Keratinocyte (primary cell): ENCODE data around the gene HSD11B1L. TPM values are rescaled to one million over a fixed set of nuclear protein-coding genes. Genes with fewer than 3 reads are reported as not detected.

ENCODE experiments used
- DNase-seq: peaks from one replicate; pipeline ENCODE4 v3.0.0-alpha.2; 2011; ENCODE audit warnings: low read depth, missing footprints, low spot score
- FAIRE-seq: peaks from 2 replicates; lab custom pipeline; 2011; peaks lifted over from hg19 to GRCh38; lab: Jason Lieb, UNC
- H2AFZ ChIP-seq: 2 replicates; pipeline ENCODE4 v1.6.0; 2012; ENCODE audit warnings: low read length, control low read depth, inconsistent platforms; ENCODE audit not compliant: control insufficient read depth
- H3K27ac ChIP-seq: 2 replicates; pipeline ENCODE4 v1.5.1; 2011; ENCODE audit warnings: low read length; ENCODE audit not compliant: control insufficient read depth, insufficient read depth
- H3K27me3 ChIP-seq: 3 replicates; pipeline ENCODE4 v1.6.0; 2011; ENCODE audit warnings: low read length; ENCODE audit not compliant: control insufficient read depth, insufficient read depth; ENCODE audit errors: extremely low read depth
- H3K36me3 ChIP-seq, 2 experiments: 2 replicates in 1 of 2; 3 replicates in 1 of 2; pipeline ENCODE4 v1.5.1; 2011; ENCODE audit warnings: low read length in 2 of 2, mild to moderate bottlenecking in 1 of 2; ENCODE audit not compliant: control insufficient read depth in 2 of 2, insufficient read depth in 2 of 2; ENCODE audit errors: extremely low read depth in 1 of 2
- H3K4me1 ChIP-seq: 3 replicates; pipeline ENCODE4 v1.5.1; 2011; ENCODE audit warnings: low read length; ENCODE audit not compliant: control insufficient read depth, insufficient read depth; ENCODE audit errors: extremely low read depth
- H3K4me2 ChIP-seq: 3 replicates; pipeline ENCODE4 v1.6.0; 2011; ENCODE audit warnings: low read depth, low read length; ENCODE audit not compliant: control insufficient read depth, insufficient read depth; ENCODE audit errors: extremely low read depth
- H3K4me3 ChIP-seq, 3 experiments: fragments of 200-600 bp in 1 of 3; sonication (generic) in 1 of 3; 2 replicates in 2 of 3; 3 replicates in 1 of 3; pipeline ENCODE4 v1.5.1; 2011 to 2016; ENCODE audit warnings: low read length in 3 of 3, mild to moderate bottlenecking in 3 of 3, control low read depth in 2 of 3, inconsistent platforms in 1 of 3, low read depth in 1 of 3, mixed read lengths in 1 of 3, mixed run types in 1 of 3, moderate library complexity in 1 of 3; ENCODE audit not compliant: control insufficient read depth in 2 of 3, insufficient read depth in 2 of 3; ENCODE audit errors: extremely low read depth in 1 of 3
- H3K79me2 ChIP-seq: 2 replicates; pipeline ENCODE4 v1.6.0; 2012; ENCODE audit warnings: low read length; ENCODE audit not compliant: control insufficient read depth, insufficient read depth
- H3K9ac ChIP-seq: 3 replicates; pipeline ENCODE4 v1.6.0; 2011; ENCODE audit warnings: low read length; ENCODE audit not compliant: control insufficient read depth, insufficient read depth; ENCODE audit errors: extremely low read depth
- H3K9me1 ChIP-seq: 3 replicates; pipeline ENCODE4 v1.6.0; 2011; ENCODE audit warnings: low read length; ENCODE audit not compliant: control insufficient read depth, insufficient read depth; ENCODE audit errors: extremely low read depth
- H3K9me3 ChIP-seq: 2 replicates; pipeline ENCODE4 v1.5.1; 2012; ENCODE audit warnings: low read depth, low read length; ENCODE audit not compliant: control insufficient read depth
- H4K20me1 ChIP-seq: 3 replicates; pipeline ENCODE4 v1.6.0; 2011; ENCODE audit warnings: low read length; ENCODE audit not compliant: control insufficient read depth, insufficient read depth; ENCODE audit errors: extremely low read depth
- EZH2 ChIP-seq: IDR thresholded peaks from one replicate; pipeline ENCODE4 v1.6.1; 2012; ENCODE audit warnings: inconsistent platforms, mild to moderate bottlenecking, low read length, moderate library complexity
- dilution Hi-C: fragments of 300-500 bp; cut with MboI; formaldehyde crosslinking; loops from one replicate; pipeline ENCODE4 v1.7.0; 2020; ENCODE audit warnings: low sequenced_read_pairs; ENCODE audit not compliant: extremely low pct_ligation_motif_present
- polyA plus RNA-seq, 5 experiments: library from polyadenylated mRNA; depleted of rRNA in 3 of 5; stranded (reverse) in 3 of 5; stranded (forward) in 1 of 5; unstranded in 1 of 5; fragments of >200 nt; gene quantifications; 1 replicate in 1 of 5; 2 replicates in 3 of 5; 3 replicates in 1 of 5; pipeline versions ENCODE4 v1.2.1 to v1.2.3, GENCODE V29; 2011 to 2012; ENCODE audit warnings: missing spikeins in 2 of 5, low read depth in 1 of 5, low replicate concordance in 1 of 5
- TF ChIP-seq, protein P1 (sequence below), 3 experiments: IDR thresholded peaks in 1 of 3; conservative IDR thresholded peaks in 1 of 3; optimal IDR thresholded peaks in 1 of 3; 2 replicates in 2 of 3; 3 replicates in 1 of 3; pipeline versions ENCODE3 to v1.5.1; 2011; ENCODE audit warnings: low read length in 3 of 3, mild to moderate bottlenecking in 3 of 3, moderate library complexity in 2 of 3, control low read depth in 1 of 3, inconsistent platforms in 1 of 3; ENCODE audit not compliant: insufficient read depth in 2 of 3; ENCODE audit errors: extremely low read depth in 1 of 3

The HSD11B1L gene
- polyA plus RNA-seq, 1 donor (not counting 4 experiments of a cell fraction or from before 2014, with no cell fraction given), result 3.7 TPM

- Histone ChIP-seq H3K36me3 (peaks cover 29 to 38% of the 10 kb centered on the region in 2 experiments), H3K4me3 (no peak overlapping the region), H3K9ac (no peak overlapping the region), H3K27me3 (no peaks in the 10 kb centered on the region), H3K27ac (no peak overlapping the region), H2AFZ (no peak overlapping the region), H3K9me1 (no peaks in the 10 kb centered on the region), H3K4me2 (no peak overlapping the region), H3K79me2 (no peaks in the 10 kb centered on the region), H3K9me3 (no peaks in the 10 kb centered on the region), H3K4me1 (no peaks in the 10 kb centered on the region), H4K20me1 (no peaks in the 10 kb centered on the region)
- dilution Hi-C loops, result no loop called here
- TF ChIP-seq, protein P1, sequence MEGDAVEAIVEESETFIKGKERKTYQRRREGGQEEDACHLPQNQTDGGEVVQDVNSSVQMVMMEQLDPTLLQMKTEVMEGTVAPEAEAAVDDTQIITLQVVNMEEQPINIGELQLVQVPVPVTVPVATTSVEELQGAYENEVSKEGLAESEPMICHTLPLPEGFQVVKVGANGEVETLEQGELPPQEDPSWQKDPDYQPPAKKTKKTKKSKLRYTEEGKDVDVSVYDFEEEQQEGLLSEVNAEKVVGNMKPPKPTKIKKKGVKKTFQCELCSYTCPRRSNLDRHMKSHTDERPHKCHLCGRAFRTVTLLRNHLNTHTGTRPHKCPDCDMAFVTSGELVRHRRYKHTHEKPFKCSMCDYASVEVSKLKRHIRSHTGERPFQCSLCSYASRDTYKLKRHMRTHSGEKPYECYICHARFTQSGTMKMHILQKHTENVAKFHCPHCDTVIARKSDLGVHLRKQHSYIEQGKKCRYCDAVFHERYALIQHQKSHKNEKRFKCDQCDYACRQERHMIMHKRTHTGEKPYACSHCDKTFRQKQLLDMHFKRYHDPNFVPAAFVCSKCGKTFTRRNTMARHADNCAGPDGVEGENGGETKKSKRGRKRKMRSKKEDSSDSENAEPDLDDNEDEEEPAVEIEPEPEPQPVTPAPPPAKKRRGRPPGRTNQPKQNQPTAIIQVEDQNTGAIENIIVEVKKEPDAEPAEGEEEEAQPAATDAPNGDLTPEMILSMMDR (optimal IDR thresholded peaks at IDR 0.05 in 1 of 3, IDR thresholded peaks at IDR 0.05 in 1 of 3, conservative IDR thresholded peaks at IDR 0.05 in 1 of 3; ENCODE audit: extremely low read depth in 1 of 3, insufficient read depth in 2 of 3, low read length in 3 of 3), result no peak
- no peak for TF ChIP-seq EZH2
- FAIRE-seq, result no peak
- no peak for DNase-seq
Measured at GRCh38 chr19:5703819-5704818, 23.3 kb downstream of the HSD11B1L start.

DNA sequence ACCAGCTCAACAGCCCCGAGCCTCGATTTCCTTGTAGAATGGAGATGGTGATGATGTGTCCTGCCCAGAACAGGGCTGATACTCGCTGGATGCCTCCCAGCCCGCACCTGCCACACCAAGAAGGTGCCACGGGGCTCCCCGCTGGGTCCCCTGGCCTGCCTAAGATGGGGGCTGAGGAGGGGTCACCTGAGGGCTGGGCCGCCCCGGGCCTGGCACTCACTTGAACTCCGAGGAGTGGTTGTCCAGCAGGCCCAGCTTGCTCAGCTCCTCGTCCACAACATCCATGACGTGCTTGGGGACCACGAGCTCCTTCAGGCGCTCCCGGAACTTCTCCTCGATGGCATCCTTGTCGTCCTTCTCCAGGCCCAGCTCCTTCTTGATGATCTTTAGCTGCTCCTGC, 24.7 kb downstream of the HSD11B1L start:
- dilution Hi-C loops, result no loop called here
- H3K36me3 ChIP-seq, result peaks cover 32 to 38% of the 10 kb centered on the region in 2 experiments
- DNase-seq, result no peak
- H3K9ac ChIP-seq, result no peak overlapping the region
- no peak overlapping the region for H3K4me2 ChIP-seq
- no peak overlapping the region for H3K27ac ChIP-seq
- no peaks in the 10 kb centered on the region for H3K9me1 ChIP-seq
- no peaks in the 10 kb centered on the region for H3K27me3 ChIP-seq
- no peaks in the 10 kb centered on the region for H3K4me1 ChIP-seq
- TF ChIP-seq, protein P1 (optimal IDR thresholded peaks at IDR 0.05 in 1 of 3, IDR thresholded peaks at IDR 0.05 in 1 of 3, conservative IDR thresholded peaks at IDR 0.05 in 1 of 3; ENCODE audit: extremely low read depth in 1 of 3, insufficient read depth in 2 of 3, low read length in 3 of 3), result no peak
- no peak for TF ChIP-seq EZH2
- no peak overlapping the region for H3K4me3 ChIP-seq
- no peaks in the 10 kb centered on the region for H3K79me2 ChIP-seq
- no peak overlapping the region for H2AFZ ChIP-seq
- H4K20me1 ChIP-seq, result no peaks in the 10 kb centered on the region
- no peak for FAIRE-seq
- H3K9me3 ChIP-seq, result no peaks in the 10 kb centered on the region
